T-helper 2 cell (primary cell): ENCODE results near the gene ACTG2.

Source experiments
- DNase-seq, 5 experiments: peaks; one replicate each; pipeline versions ENCODE4 v3.0.0 to v3.0.0-alpha.2; 2012 to 2022

Gene ACTG2

GRCh38 chr2:73969356-73969755, 76.5 kb downstream of the ACTG2 start:
- DNase-seq, result no peak
